H4 (cell line): Measurements from ENCODE around the gene CCDC9B. TPM values are rescaled to one million over a fixed set of nuclear protein-coding genes. Genes with fewer than 3 reads are reported as not detected.
A peak's percentile ranks its signal among the peaks of the same experiment; 100 is the strongest.

Experiments used
- DNase-seq: peaks from one replicate; pipeline ENCODE4 v3.0.0-alpha.2; 2015; ENCODE audit warnings: low spot score
- total RNA-seq: library from RNA; depleted of rRNA; stranded (reverse); fragments of >200 nt; shearing (Covaris generic); gene quantifications from 2 replicates; pipeline ENCODE4 v1.2.3, GENCODE V29; 2014; rRNA removed

Gene CCDC9B
- total RNA-seq = 1.3 and 4.6 TPM in 2 replicates

DNA sequence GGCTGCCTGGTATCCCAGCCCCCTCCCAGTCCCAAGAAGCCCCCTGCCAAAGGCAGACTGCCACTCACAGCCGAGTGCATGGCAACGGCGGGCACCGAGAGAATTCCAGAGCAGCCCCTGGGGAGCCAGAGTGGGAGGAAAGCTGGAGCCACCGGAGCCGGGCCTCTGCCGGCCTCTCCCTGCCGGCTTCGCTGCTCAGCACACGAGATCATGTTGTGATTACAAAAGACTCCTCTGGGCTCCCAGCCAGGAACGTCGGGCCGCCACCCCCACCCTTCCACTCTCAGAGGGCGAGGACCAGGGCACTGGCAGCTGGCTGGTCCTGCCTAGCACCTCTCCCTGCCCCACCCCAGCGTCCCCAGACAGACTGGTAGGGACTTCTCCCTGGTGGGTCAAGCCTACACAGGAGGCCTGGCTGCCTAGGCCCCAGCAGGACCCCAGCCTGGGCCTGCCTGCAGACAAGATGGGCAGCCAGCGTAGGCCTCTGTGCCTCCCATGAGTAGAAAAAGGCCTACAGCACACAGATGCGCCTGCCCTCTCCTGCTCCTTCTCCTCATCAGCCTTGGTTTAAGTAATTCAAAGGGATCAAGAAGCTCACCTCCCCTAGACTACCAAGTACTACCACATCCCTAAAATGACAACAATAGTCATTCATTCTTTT is at the start of gene CCDC9B:
Gene CCDC9B (minus strand): TSS at position 200 of the 661 bp plus-strand sequence. CDS start 120 bp downstream, at position 80.
- peak; percentile 86 for DNase-seq

DNA sequence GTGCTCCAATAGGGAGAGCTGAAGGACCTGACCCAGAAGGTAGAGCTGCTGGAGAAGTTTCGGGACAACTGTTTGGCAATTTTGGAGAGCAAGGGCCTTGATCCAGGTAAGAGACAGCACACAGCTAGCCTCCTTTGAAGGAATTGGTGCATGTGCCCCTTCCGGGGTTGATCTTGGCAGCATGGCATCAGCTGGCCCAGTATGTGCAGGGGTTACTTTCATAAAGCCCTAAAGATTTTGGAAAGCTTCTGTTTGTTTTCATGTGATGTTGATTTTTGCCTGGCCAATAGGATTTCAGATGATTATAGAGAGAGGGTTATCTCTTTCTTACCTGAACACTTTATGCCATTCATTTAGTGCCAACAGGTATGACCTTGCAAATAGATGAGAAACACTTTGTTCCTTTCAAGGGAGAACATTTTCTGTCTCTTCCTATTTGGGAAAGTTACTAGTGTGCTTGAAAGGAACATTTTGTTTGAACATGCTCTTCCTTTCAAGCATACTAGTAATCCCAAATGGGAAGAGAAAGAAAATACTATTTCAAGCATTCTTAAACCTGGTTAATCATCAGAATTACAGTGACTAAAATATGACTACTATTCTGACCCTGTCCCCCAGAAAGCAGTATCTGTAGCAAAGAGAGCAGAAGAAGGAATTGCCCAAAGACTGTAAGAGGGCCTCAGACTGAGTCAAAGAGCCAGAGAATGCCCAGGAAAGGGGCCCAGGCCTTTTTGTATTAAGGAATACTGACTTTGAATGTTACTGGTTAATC is 49.3 kb upstream of the CCDC9B start:
- DNase-seq = no peak

DNA sequence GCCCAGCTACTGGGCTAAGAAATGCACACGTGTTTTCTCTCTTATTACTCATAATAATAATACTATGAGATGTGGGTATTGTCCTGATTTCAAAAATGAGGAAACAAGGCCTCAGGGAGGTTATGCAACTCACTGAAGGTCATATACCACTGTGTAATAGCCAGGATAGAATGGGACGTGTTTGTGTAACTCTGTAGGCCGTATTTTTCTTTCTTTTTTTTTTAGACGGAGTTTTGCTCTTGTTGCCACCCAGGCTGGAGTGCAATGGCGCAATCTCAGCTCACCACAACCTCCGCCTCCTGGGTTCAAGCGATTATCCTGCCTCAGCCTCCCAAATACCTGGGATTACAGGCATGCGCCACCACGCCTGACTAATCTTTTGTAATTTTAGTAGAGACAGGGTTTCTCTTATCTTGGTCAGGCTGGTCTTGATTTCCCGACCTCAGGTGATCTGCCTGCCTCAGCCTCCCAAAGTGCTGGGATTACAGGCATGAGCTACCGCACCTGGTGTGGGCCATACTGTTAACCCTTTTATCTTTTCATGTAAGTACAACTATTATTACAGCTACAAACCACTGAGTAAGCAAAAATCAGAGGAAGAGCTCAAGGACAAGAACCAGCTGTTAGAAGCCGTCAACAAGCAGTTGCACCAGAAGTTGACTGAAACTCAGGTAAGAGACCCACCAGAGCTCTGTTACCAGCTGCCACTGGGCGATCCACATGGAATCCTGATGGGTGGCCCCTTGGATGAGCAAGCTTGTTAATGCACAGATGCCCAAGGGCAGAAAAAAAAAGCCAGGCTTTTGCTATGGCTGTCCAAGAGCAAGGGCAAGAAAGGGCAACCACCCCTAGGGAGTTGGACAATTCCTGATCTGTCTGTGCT is 48.4 kb upstream of the CCDC9B start:
- DNase-seq = no peak

DNA sequence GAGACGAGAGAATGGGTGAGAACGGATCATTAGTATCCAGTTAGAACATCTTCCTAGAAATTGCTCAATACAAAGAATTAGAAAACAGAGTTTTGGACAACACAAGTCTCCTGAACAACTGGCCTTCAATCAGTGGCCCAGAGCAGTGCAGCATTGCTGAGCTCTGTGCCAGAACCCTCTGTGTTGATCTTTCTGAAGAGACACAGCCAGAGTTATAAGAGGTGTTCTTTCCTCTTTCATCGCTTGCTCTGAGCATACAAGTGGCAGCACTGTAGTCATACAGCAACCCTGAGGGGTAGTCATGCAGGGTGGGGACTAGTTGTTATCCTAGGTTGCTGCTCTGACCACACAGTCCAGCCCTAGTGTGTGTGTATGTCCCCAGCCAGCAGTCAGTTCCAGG is 45.7 kb upstream of the CCDC9B start:
- DNase-seq = no peak

DNA sequence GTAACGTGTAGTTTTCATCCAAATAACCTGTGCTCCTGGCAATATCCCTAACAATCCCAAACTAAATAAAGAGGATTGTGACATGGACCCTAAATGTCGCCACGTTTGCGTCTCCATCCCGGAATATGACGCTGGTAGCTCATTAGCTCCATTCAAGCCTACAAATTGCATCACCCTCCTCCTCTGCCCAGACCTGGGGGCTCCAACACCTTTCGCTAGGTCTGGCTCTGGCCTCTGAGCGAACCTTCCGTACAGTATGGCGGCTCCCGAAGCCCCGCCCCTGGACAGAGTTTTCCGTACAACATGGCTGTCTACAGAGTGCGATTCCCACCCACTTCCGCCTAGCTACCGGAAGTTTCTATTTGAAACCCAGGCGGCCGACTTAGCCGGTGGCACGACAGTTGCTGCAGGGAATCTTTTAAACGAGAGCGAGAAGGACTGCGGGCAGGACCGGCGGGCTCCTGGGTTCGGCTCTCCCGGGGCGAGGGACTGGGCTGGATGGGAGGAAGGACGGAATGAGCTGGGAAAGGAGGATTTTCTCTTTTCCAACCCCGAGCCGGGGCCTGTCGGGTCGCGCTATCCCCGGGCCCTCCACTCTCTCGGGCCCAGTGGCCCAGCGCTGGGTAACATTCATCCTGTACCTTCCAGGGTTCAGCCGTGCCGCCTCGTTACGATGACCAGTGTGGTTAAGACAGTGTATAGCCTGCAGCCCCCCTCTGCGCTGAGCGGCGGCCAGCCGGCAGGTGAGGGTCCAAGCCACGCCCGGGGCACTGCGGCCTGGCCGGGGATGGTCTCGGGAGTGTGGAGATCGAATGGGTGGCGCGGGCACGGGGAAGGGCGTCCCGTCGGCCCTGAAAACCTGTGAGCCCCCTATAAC is 42.1 kb upstream of the CCDC9B start, which contains the start of gene KNSTRN:
Gene KNSTRN (plus strand): TSS at position 142 of the 877 bp plus-strand sequence. CDS start 115 bp downstream, at position 257.
- peak; percentile 88 for DNase-seq

DNA sequence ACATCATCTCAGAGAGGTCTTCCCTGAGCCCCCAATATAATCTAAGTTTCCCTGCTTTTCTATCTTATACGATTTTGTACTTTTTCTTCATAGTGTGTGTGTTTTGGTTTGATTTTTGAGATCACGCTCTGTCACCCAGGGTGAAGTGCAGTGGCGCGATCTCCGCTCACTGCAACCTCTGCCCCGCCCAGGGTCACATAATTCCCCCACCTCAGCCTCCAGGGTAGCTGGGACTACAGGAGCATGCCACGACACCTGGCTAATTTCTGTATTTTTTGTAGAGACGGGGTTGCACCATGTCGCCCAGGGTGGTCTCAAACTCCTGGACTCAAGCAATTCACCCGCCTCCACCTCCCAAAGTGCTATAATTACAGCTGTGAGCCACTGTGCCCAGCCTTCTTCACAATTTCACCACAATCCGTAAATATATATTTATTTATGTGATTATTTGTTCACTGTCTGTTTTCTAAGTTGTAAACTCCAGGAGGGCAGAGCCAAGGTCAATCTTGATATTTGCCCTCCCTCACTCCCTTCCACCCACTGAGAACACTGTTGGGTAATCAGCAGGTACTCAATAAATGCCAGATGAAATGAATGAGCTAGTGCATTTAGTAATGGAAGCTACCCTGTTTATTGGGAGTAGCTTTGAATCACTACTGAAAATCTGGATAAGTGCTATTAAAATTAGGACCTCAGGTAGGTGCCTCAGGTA is 41.2 kb upstream of the CCDC9B start:
- DNase-seq = no peak

DNA sequence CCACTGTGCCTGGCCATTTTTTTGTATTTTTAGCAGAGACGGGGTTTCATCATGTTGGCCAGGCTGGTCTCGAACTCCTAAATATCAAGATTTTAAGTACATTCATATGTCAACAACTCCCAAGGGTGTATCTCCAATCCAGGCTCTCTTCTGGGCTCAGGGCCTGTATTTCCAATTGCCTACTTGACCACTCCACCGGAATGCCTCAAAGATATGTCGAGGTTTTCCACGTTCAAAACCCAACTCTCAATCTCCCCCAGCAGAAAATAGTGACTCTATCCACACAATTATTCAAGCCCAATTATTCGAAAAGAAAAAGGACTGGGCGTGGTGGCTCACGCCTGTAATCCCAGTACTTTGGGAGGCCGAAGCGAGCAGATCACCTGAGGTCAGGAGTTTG is 39.9 kb upstream of the CCDC9B start:
- DNase-seq = no peak

DNA sequence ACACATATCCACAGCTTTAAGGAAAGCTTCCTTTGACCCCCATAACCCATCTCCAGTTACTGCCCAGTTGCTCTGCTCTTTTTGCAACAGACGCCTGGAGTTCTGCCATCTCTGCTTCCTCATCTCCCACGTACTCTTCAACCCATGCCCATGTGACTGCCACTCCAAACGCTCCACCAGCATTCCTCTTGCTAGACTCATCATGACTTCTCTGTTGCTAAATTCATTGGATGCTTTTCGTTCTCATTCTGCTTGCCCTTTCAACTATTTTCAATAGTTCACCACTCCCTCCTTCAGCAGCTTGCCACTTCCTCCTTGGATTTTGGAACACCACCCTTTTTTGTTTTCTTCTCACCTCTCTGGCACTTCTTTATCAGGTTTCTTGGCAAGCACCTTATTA is 39.1 kb upstream of the CCDC9B start:
- DNase-seq = peak; percentile 73

DNA sequence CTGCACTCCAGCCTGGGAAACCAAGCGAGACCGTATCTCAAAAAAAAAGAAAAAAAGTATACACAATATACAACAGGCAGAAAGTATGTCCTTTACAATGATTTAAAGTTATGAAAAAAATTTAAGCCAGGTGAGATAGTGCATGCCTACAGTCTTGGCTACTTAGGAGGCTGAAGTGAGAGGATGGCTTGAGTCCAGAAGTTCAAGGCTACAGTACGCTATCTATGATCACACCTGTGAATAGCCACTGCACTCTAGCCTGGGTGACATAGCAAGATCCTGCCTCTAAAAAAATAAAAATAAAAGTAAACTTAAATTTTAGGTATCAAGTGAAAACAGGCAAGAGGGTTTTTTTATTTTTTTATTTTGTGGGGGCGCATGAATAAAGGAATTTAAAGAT is 38.6 kb upstream of the CCDC9B start:
- no peak for DNase-seq

DNA sequence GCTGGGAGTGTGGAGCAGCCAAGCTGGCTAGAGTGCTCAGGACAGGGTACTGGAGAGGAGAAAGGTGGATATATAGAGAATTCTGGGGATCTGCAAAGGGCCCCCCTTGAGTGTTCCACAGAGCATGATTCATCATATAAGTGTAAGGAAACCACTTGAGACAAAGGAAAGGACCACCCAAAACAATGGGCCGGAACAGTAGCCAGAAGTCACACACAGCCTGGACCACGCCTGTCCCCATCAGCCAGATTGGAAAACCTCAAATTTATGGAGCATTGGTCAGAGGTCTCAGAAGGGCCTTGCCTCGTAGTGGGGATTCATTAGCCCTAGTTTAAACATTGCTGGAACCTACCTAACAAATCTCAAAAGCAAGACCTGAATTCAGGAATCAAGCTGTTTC is 36.9 kb upstream of the CCDC9B start:
- DNase-seq = no peak

DNA sequence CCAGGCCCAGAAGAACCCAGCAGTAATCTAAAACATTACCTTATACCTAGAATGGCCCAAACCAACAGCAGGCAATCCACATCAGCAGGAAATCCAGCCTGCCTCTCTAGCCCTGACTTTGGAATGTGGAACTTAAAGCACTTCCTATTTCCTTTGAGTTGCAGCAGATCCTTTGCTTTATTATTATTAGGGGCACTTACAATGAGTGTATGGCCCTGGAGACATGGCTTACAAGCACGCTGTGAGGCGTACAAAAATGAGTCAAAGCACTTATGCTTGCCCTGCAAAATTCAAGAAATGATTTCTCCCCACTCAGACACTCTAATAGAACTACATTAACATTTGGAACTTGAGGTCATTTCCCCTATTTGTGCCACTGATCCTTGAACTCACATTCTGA is 32.2 kb upstream of the CCDC9B start:
- no peak for DNase-seq

DNA sequence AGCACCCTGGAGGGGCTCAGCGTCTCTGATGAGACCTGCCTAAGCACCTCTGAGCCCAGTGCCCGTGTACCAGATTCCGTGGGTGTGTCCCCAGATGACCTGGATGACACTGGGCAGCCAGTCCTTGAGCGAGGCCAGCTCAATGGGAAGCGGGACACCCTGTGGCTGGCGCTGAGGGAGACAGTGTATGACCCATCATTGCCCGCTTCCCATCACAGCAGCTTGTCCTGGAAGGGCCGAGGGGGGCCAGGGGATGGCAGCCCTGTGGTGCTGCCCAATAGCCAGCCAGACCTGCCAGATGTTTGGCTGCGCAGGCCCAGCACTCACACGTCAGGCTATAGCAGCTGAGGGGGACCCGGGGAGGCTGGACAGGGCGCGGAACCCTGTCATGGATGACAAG is 29.2 kb upstream of the CCDC9B start:
- no peak for DNase-seq

DNA sequence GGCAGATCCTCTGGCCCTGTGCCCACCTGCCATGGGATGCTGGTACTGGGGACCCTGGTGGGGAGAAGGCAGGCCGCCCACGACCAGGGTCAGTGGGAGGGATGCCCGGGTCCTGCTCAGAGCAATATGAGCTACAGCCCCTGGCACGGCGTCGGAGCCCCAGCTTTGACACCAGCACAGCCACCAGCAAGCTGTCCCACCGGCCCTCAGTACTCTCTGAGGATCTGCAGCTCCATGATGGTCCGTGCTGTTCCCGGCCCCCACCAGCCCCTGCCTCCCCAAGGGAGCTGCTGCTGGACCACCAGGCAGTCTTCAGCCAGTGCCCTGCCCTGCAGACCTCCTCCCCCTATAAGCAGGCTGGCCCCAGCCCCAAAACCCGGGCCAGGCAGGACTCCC is 28.7 kb upstream of the CCDC9B start:
- DNase-seq = no peak

DNA sequence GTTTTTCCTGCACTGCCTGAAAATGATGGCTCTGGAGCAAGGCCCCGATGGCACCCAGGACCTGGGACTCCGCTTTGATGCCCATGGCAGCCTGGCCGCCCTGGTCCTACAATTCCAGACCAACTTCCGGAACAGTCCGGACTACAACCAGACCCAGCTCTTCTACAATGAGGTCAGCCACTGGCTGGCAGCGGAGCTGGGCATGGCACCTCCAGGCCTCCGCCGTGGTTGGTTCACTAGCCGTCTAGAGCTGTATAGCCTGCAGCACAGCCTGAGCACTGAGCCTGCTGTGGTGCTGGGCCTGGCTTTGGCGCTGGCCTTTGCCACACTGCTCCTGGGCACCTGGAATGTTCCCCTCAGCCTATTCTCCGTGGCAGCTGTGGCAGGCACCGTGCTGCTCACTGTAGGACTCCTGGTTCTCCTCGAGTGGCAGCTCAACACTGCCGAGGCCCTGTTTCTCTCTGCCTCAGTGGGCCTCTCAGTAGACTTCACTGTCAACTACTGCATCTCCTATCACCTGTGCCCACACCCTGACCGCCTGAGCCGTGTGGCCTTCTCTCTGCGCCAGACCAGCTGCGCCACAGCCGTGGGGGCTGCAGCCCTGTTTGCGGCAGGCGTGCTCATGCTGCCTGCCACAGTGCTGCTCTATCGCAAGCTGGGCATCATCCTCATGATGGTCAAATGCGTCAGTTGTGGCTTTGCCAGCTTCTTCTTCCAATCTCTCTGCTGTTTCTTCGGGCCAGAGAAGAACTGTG is 28.2 kb upstream of the CCDC9B start:
- no peak for DNase-seq

DNA sequence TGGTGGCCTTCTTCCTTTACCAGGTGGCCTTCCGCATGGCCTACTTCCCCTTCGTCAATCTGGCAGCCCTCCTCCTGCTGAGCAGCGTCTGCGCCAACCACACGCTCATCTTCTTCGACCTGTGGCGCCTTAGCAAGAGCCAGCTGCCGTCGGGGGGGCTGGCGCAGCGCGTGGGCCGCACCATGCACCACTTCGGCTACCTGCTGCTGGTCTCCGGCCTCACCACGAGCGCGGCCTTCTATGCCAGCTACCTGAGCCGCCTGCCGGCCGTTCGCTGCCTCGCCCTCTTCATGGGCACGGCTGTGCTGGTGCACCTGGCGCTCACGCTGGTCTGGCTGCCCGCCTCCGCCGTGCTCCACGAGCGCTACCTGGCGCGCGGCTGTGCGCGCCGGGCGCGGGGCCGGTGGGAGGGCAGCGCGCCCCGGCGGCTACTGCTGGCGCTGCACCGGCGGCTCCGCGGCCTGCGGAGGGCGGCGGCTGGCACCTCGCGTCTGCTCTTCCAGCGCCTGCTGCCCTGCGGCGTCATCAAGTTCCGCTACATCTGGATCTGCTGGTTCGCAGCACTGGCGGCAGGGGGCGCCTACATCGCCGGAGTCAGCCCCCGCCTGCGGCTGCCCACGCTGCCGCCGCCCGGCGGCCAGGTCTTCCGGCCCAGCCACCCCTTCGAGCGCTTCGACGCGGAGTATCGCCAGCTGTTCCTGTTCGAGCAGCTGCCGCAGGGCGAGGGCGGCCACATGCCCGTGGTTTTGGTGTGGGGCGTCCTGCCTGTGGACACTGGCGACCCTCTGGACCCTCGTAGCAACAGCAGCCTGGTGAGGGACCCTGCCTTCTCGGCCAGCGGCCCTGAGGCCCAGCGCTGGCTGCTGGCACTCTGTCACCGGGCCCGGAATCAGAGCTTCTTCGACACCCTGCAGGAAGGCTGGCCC is 27.2 kb upstream of the CCDC9B start:
- DNase-seq = peak; percentile 81

DNA sequence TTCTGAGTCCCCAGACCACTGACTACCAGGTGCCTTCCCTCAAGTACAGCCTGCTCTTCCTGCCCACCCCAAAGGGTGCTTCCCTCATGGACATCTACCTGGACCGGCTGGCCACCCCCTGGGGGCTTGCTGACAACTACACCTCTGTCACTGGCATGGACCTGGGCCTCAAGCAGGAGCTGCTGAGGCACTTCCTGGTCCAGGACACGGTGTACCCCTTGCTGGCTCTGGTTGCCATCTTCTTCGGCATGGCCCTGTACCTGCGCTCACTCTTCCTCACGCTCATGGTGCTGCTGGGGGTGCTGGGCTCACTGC is 26.6 kb upstream of the CCDC9B start:
- DNase-seq = no peak

DNA sequence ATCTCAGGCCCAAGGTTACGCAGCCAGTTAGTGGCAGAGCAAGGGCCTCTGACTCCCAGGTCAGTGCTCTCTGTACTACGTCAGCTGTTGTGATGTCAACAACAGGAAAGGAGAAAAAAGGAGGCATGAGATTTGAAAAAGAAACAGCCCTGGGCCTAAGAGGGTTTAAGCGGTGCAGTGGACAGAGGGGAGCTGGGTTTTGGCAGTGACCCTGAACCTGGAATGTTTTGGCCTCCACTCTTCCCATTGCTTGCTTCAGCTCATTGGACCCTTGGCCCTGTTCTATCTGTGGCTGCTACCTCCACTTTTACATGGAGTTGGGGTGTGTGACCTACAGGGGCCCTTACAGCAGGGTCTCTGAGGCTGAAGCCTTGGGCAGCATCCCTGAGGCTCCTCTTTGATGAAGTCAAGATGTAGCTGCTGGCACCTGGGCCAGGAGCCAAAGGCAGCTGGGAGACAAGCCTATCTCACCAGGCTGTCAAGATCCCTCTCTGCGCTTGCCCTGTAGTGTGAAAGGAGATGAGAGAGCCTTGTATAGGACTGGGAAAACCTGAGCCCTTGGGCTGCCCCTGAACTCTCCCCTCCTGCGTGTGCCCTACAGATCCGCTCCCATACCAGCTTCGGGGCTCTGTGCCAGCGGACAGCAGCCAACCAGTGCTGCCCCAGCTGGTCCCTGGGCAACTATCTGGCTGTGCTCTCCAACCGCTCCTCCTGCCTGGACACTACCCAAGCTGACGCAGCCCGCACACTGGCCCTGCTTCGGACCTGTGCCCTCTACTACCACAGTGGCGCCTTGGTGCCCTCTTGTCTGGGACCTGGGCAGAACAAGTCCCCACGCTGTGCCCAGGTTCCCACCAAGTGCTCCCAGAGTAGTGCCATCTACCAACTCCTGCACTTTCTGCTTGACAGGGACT is 26.0 kb upstream of the CCDC9B start:
- DNase-seq = no peak
